SW 1271 (cell line): ENCODE measurements around the gene LRRC4B.
"Not testable (repeated sequence)": the region's sequence is repeated elsewhere in the genome, so short reads cannot be mapped to it uniquely, and the experiment has no call there.

ENCODE experiments used
- DNase-seq, 2 experiments: peaks; one replicate each; lab custom pipeline; 2025; lab: John Stamatoyannopoulos, UW

LRRC4B gene

DNA sequence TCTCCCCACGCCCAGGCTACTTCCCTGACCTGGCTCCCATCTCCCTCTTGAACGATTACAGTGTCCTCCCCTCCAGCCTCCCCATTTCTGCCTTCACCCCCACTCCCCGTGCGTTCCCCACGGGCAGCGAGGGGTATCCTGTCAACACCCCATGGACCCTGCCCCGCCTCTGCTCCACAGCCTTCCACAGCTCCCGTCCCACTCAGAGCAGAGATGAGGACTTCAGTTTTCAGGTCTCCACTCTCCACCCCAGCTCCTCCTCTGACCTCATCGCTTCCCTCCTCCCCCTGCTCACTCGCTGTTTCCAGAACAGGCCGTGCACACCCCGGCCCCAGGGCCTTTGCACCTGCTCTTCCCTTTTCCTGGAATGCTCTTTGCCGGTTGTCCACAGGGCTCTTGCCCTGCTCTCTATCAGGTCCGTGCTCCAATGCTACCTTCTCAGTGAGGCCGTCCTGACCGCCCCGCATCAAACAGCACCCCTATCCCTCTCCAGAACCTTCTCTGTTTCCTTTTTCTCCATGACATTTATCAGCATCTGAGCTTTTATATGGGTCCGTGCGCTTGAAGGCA lies 15.0 kb downstream of the LRRC4B start:
- DNase-seq: no peak

DNA sequence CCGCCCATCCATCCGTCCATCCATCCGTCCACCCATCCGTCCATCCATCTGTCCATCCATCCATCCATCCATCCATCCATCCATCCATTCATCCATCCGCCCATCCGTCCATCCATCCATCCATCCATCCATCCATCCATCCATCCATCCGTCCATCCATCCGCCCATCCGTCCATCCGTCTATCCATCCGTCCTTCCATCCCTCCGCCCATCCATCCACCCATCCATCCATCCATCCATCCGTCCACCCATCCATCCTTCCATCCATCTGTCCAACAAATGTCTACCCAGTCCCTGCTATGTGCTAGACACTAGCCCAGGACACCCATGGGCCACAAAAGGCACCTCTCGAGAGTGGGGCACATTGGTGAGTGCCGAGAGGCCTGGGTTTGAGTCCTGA lies 15.7 kb downstream of the LRRC4B start:
- no peak for DNase-seq

DNA sequence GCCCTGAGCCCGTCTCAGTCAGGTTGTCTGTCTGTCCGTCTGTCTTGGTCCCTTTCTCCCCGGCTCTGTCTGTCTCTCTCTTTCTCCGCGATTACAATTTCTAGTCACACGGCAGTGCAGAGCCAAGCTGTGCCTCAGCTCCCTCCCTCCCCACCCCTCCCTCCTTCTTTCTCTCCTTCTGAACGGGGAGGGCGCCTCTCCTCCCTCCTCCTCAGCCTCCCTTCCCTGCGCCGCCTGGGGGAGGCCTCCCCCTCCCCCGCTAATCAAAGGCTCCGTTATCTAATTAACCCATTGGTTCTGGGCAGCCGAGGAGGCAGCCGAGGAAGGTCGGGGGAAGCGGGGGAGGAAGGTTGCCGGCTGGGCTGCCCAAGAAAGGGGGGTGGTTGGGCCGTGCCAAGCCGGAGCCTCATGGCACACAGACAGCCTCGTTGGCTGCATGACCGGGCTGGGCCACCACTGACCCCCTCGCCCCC lies 16.5 kb downstream of the LRRC4B start:
- DNase-seq: no peak

DNA sequence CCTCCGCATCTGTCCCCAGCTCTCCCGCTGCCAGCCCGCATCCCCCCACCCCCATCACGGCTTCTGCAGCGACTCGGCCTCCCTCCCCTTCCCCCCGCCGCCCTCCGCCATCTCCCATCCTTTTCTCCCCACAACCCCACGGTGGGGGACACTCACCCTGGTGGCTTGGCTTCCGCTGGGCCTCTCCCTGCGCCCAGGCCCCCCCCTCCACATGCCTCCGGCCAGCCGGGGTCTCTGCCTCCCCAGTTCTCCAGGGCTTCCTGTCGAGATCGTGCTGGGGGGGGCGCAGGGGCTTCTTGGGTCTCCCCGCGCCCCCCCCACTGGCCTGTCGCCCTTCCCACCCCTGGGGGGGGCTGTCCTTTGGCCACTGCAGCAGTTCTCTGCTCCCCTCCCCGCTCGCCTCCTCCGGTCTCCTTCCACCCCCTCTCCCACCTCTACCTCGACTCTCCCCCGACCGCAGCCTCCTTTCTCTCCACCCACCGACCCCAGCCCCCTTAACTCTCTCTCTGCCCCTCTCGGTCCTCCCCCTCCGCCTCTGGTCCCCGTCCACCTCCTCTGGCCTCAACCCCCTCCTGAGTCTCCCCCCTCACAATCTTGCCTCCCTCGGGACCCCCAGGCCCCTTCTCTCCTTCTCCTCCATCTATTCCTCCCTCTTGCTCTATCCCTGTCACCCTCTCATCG lies 17.1 kb downstream of the LRRC4B start:
- DNase-seq: no peak

DNA sequence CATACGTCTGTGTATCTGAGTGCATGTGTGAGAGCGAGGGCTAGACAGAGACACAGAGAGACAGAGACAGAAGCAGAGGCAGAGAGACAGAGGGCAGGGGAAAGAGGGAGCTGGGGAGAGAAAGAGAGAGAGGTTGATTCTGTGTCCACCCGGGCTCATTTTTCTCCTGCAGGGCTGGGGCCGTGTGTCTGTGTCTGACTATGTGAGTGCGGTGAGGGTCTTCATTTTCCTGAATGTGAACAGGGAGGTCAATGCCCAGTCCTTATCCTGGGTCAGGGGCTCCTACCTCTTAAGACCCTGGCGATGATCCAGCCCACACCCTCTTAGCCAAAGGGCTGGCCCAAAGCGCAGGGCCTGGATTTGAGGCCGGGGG lies 17.7 kb downstream of the LRRC4B start:
- DNase-seq: no peak

DNA sequence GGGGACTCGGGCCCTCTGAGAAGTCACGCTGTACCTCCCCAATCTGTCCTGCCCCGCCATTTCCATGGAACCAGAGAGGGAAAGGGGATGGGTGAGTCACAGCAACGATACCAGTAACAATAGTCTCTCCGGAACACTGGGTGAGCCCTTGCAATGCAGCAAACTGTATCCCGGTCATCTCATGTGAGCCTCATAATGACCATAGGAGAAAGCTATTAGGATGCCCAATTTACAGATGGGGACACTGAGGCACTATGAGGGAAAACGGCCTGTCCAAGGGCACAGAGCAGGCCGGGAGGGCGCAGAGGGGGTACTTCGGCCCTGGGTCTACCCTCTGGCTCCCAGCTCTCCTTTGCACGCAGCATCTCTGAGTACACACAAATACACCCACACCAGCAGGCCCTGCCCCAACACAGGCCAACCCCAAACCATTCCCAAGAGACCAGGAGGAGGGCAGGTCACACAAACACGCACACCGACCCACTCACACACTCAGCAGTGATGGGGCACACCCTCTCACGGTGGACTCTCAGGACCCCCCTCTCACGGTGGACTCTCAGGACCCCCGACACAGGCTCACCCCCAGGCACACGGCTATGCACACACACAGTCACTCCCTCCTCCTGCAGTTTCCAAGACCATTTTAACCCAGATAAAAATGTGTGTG lies 18.2 kb downstream of the LRRC4B start:
- no peak for DNase-seq

DNA sequence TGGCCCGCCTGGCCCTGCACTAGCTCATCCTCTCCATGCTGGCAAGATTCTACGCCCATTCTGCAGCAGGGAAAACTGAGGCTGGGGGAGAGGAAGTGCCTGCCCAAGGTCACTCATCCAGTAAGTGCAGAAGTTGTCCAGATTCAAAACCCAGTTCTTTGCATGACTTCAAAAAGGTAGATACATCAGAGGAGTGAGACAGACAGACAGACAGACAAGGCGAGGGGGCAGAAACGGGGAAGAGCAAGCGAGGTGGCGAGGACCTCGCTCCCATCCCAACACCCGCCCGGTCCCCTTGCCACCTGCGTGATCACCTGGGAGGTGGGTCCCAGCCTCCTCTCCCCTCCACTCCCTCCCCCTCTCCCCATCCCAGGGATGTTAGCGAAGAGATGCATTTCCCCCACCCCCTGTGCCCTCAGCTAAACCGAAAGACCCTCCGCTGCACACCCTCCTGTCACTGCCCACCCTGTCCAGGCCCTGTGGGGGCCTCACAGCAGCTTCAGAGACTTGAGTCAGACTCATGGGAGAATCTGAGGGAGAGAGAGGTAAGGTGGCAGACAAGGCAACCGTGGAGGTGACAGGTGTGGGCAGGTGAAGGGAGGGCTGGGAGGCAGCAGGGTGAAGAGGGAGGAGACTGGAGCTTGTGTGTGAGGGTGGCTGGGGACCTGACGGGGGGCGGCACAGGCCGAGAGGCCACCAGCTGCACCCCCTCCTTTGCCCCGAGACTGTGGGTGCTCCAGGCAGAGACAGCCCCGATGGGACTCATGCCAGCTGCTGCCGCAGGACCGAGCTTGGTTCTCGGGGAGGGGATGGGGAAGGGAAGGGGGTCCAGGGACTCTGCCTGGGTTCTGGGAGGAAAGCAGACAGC lies 18.9 kb downstream of the LRRC4B start:
- no peak for DNase-seq

DNA sequence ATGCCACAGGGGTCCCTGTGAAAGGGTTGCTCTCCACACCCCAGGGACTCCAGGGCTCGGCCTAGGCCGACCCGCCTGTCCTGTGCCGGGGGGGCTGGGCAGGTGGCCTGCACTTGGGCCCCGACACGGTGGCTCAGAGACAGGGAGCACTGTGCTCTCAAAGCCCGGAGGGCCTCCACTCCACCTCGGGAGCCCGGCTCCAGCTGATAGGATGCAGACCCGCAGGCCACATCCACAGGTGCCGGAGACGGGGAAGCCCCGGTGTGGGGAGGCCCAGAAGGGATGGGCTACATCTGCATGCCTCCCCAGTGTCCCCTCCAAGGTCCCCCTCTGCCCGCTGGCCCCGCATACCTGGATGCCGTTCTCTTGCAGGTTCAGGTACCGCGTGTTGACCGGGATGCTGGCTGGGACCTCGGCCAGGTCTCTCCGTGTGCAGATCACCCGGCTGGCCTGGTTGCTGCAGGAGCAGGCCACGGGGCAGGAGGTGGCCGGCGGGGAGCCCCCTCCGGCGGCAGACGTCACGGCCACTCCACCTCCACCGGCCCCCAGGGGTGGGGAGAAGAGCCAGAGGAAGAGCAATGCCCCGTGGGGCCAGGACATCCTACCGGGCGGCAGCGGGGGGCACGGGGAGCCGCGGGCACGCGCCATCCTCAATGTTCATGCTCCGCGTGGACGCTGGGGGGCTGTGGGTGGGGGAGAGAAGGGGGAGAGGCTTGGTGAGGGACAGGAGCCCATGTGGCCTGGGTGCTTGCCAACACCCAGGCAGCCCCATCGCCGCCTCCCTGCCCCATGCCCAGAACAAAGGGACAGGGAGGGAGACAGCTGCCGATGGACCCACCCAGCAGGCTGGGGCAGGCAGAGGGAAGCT lies 19.8 kb downstream of the LRRC4B start:
- no peak for DNase-seq

DNA sequence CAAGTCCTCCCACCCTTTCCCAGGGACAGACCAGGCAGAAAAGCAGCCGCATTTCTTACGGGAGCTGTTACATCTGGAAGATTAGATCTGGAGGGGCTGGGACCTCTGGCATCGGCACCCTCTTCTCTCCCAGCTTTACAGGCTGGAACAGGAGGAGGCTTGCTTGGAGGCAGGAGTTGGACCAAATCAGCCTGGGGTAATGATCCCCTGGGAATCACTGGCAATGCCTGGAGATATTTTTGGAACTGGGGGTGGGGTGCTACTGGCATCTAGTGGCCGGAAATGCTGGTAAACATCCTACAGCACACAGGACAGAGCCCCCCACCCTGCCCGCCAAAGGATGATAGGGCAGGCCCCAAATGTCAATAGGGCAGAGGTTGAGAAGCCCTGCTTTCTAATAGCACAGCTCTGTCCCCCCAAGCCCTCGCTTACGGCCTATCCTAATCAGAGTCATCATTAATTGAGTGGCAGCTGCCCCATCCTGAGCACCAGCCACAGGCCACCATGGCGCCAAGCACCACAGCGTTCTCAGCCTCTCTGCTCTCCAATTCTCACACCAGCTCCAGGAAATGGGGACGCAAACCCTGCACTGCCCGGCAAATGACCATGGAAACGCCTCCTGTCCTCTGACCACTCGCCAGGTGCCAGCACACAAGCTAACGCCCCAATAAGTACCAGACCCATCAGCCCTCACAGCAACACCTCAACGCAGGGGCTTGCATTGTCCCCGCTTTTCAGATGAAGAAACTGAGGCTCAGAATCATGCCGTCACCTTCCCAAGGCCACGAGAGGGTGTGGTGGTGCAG lies 20.6 kb downstream of the LRRC4B start:
- no peak for DNase-seq

DNA sequence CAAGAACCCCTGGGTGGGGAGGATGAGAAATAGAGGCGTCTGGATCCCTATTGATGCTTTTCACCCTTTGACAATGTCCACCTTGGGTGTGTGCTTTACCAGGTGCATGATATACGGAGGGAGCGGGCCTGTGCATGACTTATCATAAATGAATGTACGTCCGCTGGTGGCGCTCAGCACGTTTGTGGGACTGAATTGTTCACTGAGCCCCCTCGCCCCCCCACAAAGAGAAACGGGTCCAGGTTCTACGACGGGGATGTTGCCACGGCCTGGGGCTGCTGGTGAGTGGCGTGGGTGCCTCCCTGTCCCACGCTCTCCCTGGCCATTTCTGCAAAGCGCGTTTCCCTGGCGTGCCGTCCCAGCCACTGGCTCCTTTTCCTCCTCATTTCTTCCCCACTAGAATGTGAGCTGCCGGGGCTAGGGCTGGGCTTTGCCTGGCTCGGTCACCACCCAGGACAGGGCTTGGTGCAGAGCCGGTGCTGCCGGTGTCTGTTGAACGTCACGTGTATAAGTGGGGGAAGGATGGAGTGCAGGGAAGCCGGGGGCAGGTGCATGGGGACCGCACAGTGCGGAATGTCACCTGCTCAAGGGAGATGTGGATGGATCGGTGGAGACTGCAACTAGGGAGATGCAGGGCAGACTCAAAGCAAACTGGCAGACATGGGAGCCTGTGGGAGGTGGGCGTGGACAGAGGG lies 21.6 kb downstream of the LRRC4B start:
- DNase-seq: no peak

DNA sequence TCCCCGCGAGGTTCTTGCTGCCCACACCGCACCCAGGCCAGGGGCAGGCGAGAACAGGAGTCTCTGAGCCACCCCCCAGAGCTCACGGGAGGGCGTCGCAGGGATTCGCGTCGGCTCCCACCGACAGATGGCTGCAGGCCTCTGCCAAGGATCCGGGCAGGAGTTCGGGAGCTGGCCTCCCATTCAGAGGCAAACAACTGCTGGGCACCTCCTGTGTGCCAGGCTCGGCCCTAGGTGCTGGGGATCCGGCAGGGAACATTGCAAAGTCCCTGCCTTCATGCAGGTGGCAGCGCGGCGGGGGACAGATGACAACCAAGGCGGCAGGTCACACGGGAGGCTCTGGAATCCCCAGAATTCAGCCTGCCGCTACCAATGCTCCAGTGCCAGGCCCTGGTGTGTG lies 25.3 kb downstream of the LRRC4B start:
- no peak for DNase-seq

DNA sequence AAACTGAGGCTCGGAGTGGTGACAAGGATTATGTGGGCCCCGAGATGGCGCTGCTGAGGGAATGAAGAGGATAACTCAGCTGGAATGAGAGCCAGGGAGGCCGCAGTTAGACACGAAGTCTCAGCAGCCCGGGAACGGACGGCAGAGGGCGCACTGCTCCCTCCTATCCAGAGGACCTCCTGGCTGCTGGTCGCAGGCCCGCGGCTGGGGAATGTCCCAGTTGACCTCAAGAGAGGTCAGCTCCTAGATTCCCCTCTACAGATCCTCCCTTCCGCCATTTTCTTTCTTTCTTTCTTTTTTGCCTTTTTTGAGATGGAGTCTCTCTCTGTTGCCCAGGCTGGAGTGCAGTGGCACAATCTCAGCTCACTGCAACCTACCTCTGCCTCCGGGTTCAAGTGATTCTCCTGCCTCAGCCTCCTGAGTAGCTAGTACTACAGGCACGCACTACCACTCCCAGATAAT lies 30.4 kb downstream of the LRRC4B start:
- peak in 1 of 2 experiments; percentile 72 for DNase-seq

DNA sequence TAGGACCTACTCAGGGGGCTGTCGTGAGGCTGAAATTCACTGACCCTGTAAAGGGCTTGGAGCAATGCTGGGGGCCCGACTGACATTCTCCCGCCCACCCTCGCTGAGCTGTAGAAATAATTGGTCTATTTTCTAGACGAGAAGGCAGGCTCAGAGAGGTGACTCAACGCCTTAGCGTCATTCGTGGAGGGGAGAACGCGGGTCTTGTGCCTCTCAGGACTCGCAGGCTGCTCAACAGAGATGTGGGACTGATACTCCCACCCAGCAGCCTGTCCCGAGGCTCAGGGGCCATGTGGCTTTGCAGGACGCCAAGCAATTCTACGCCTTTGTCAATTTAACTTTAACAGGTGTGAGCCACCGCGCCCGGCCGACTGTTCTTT lies 30.9 kb downstream of the LRRC4B start:
- no peak for DNase-seq

DNA sequence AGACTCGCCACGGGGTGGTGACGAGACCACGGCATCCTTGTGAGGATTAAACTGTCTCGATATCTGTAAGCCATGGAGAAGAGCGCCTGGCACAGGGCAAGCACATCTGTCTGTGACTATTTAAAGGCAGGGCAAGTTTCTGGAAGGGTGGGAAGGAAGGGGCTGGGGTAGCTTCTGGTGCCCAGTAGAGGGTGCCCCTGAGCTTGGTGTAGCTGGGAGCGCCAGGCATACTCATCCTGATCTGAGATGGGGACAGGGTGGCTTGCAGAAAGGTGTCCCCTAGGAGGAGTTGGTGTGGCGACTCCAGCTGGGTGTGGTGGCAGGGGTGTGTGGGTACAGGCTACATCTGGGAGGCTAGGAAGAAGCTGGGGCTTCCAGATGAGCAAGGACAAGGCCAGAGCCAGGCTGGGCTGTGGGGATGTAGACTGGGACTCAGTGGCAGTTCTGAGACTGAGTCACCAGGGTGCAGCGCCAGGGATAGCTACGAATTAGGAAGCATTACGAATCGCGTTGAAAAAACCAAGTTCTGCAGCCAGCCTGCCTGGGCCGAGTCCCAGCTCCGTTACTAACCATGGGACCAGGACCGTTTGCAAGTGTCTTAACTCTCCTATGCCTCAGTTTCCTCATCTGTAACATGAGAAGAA lies 31.5 kb downstream of the LRRC4B start:
- DNase-seq: no peak

DNA sequence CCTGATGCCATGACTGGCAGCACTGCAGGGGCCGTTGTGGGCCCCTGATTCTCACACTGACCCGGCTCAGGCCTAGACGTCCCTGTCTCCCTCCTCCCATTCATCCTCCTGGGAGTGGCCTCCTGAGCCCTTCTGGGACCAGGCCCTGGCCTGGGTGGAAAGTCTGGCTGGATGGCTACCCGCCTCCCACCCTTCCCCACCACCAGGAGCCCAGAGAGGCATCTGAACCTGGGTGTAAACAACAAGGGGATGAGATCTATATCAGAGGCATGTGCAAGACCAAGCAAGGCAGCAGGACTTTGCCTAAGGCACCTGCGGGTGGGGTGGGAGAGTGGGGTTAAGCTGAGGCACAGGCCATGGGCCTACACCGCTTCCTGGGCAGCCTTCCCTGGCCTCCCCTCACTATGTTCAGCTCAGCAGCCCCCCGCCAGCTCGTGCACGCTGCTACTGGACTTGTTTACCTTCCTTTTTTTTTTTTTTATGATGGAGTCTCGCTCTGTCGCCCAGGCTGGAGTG lies 32.5 kb downstream of the LRRC4B start:
- no peak for DNase-seq

DNA sequence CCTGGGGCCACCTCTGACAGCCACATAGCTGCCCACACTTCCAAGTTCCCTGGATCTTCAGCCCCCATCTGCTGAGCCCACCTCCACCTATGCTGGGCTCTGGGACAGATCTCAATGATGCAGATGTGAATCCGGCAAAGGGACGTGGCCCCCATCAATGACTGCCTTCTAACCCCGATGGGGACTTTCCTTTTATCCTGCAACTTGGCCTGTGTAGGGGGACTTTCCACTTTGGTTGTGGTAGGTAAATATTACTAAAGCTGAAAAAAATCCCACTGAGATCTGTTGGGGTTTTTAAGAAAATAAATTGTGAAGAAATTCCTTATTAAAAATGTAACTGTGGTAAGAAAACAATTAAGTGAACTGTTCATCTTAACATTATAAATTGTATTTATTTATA lies 33.8 kb downstream of the LRRC4B start:
- DNase-seq: no peak

DNA sequence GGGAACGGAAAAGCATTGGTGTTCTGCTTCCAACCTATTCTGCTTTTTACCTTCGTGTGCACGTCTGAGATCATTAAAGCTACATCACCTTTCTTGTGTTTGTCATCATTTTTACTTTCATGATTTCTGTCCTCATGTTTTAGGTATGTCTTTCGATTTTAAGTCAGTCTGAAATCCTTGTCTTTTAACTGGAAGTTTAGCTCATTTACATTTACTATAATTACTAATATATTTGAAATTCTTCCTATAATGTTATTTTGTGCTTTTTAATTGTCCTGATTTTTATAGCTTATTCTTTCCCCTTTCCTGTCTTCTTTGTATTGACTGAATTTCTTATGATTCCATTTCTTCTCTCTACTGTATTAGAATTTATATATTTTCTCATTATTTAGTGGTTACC lies 35.3 kb downstream of the LRRC4B start:
- DNase-seq: no peak

DNA sequence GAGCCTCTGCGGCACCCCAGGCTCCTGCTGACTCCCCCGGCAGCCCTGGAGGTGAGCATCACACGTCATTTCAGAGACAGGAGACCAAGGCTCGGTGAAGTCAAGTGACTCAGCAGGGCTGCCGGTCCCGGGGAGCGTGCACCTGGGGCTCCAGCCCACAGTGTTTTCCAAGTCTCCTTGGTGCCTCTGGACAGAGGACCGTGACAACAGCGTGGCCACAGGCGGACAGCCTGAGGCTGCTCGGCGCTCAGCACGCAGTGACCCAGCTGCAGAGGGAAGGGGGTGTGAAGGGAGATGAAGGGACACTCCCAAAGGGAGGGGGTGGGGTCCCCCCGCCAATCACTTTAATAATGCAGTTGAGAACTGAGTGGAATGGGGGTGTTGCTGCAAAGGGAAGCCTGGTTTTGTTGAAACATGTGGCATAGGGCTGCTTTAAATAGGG lies 37.0 kb downstream of the LRRC4B start:
- DNase-seq: no peak

DNA sequence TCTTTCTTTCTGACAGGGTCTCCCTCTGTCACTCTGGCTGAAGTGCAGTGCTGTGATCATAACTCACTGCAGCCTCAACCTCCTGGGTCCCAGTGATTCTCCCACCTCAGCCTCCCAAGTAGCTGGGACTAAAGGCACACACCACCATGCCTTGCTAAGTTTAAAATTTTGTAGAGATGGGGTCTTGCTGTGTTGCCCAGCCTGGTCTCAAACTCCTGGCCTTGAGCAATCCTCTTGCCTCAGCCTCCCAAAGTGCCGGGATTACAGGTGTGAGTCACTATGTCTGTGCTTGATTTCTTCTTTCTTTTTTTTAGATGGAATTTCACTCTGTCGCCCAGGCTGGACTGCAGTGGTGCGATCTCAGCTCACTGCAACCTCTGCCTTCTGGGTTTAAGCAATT lies 40.2 kb downstream of the LRRC4B start:
- DNase-seq: not testable (repeated sequence)
